Stromal cell of bone marrow (primary cell): ENCODE measurements around the gene CNNM2.
A peak's percentile ranks its signal among the peaks of the same experiment; 100 is the strongest.

Source experiments
- DNase-seq: peaks from one replicate; pipeline ENCODE4 v3.0.0-alpha.2; 2012; ENCODE audit warnings: low read depth

Gene CNNM2

GRCh38 chr10:102917962-102918816 is at the start of gene CNNM2:
TSS of gene CNNM2 (plus strand) at chr10:102918294. CDS start at chr10:102918481, 187 bp downstream.
- peak; percentile 99 for DNase-seq

- no peak for DNase-seq
Measured at GRCh38 chr10:102868911-102869257, 49.2 kb upstream of the CNNM2 start.

- DNase-seq: no peak
Measured at GRCh38 chr10:102869258-102870198, 48.6 kb upstream of the CNNM2 start, which contains the start of gene AS3MT. TSS of gene AS3MT (plus strand) at chr10:102869470. CDS start at chr10:102869593, 123 bp downstream.

GRCh38 chr10:102870221-102870620 is 47.9 kb upstream of the CNNM2 start:
- DNase-seq: no peak

- no peak for DNase-seq
Measured at GRCh38 chr10:102872163-102872562, 45.9 kb upstream of the CNNM2 start.

- DNase-seq: no peak
Measured at GRCh38 chr10:102876747-102877153, 41.3 kb upstream of the CNNM2 start.

GRCh38 chr10:102878629-102879028 is 39.5 kb upstream of the CNNM2 start:
- DNase-seq: no peak

GRCh38 chr10:102880256-102880655 is 37.8 kb upstream of the CNNM2 start:
- DNase-seq: no peak

- DNase-seq: no peak
Measured at GRCh38 chr10:102888048-102888447, 30.0 kb upstream of the CNNM2 start.

GRCh38 chr10:102894466-102895213 is 23.5 kb upstream of the CNNM2 start:
- no peak for DNase-seq

- DNase-seq: no peak
Measured at GRCh38 chr10:102900006-102900405, 18.1 kb upstream of the CNNM2 start.

- no peak for DNase-seq
Measured at GRCh38 chr10:102904346-102904745, 13.7 kb upstream of the CNNM2 start.

GRCh38 chr10:102906507-102906906 is 11.6 kb upstream of the CNNM2 start:
- DNase-seq: no peak

GRCh38 chr10:102914781-102915180 is 3.3 kb upstream of the CNNM2 start:
- DNase-seq: no peak

- DNase-seq: no peak
Measured at GRCh38 chr10:102916173-102916572, 1.9 kb upstream of the CNNM2 start.

GRCh38 chr10:102917314-102917961 is 656 bp upstream of the CNNM2 start:
- DNase-seq: peak; percentile 25

GRCh38 chr10:102918817-102919245 is 737 bp downstream of the CNNM2 start:
- no peak for DNase-seq

- DNase-seq: no peak
Measured at GRCh38 chr10:102919246-102919959, 1.3 kb downstream of the CNNM2 start.

- DNase-seq: no peak
Measured at GRCh38 chr10:102919992-102920739, 2.1 kb downstream of the CNNM2 start.

GRCh38 chr10:102923601-102924000 is 5.5 kb downstream of the CNNM2 start:
- no peak for DNase-seq
